ENCODE measurements around the gene CEACAM19.

DNA sequence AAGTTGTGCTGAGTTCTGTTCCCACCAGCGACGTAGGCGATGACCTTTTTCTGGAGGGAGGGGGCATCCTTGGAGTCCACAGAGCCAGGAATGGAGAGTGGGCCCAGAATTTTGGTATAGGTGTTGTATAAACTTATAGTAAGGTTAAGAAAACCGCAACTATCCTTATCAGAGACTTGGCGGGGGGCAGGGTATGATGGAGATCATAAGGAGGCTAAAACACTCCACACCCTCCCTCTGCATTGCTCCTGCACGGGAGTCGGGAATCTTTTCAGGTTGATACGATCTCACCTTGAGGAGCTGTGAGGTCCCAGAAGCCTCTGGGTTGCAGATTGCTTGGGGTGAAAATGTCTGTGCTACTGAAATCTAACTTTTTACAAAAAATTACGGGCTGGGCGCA is 6.3 kb upstream of the CEACAM19 start:
- TF ChIP-seq, protein P1, sequence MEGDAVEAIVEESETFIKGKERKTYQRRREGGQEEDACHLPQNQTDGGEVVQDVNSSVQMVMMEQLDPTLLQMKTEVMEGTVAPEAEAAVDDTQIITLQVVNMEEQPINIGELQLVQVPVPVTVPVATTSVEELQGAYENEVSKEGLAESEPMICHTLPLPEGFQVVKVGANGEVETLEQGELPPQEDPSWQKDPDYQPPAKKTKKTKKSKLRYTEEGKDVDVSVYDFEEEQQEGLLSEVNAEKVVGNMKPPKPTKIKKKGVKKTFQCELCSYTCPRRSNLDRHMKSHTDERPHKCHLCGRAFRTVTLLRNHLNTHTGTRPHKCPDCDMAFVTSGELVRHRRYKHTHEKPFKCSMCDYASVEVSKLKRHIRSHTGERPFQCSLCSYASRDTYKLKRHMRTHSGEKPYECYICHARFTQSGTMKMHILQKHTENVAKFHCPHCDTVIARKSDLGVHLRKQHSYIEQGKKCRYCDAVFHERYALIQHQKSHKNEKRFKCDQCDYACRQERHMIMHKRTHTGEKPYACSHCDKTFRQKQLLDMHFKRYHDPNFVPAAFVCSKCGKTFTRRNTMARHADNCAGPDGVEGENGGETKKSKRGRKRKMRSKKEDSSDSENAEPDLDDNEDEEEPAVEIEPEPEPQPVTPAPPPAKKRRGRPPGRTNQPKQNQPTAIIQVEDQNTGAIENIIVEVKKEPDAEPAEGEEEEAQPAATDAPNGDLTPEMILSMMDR (conservative IDR thresholded peaks at IDR 0.05; ENCODE audit: low read length), result no peak
- TF ChIP-seq EZH2phosphoT487 (IDR thresholded peaks at IDR 0.05; ENCODE audit: borderline replicate concordance, low read depth, low read length), result no peak
